Inferior parietal cortex (tissue), 1 donor: ENCODE data around the gene KCTD16.

Experiments used
- DNase-seq: peaks from one replicate; pipeline ENCODE4 v3.0.0-alpha.2; 2016; ENCODE audit errors: extremely low spot score

KCTD16 gene

GRCh38 chr5:144284931-144285502 is 114.3 kb downstream of the KCTD16 start:
- DNase-seq, result peak; percentile 49

- no peak for DNase-seq
Measured at GRCh38 chr5:144289277-144289676, 118.6 kb downstream of the KCTD16 start.

- DNase-seq, result no peak
Measured at GRCh38 chr5:144292029-144292428, 121.4 kb downstream of the KCTD16 start.

GRCh38 chr5:144295284-144295683 is 124.6 kb downstream of the KCTD16 start:
- no peak for DNase-seq

- DNase-seq, result no peak
Measured at GRCh38 chr5:144297081-144297480, 126.4 kb downstream of the KCTD16 start.

- DNase-seq, result no peak
Measured at GRCh38 chr5:144298658-144299057, 128.0 kb downstream of the KCTD16 start.

- no peak for DNase-seq
Measured at GRCh38 chr5:144304688-144305087, 134.0 kb downstream of the KCTD16 start.

- DNase-seq, result no peak
Measured at GRCh38 chr5:144307736-144308135, 137.1 kb downstream of the KCTD16 start.

GRCh38 chr5:144308174-144308573 is 137.5 kb downstream of the KCTD16 start:
- DNase-seq, result no peak

GRCh38 chr5:144308906-144309670 is 138.4 kb downstream of the KCTD16 start:
- DNase-seq, result no peak

- DNase-seq, result no peak
Measured at GRCh38 chr5:144310621-144311020, 139.9 kb downstream of the KCTD16 start.

GRCh38 chr5:144313147-144313726 is 142.6 kb downstream of the KCTD16 start:
- no peak for DNase-seq

- DNase-seq, result no peak
Measured at GRCh38 chr5:144315026-144315425, 144.4 kb downstream of the KCTD16 start.

- no peak for DNase-seq
Measured at GRCh38 chr5:144315994-144316634, 145.4 kb downstream of the KCTD16 start.

GRCh38 chr5:144318011-144318410 is 147.3 kb downstream of the KCTD16 start:
- DNase-seq, result no peak

GRCh38 chr5:144318460-144318859 is 147.8 kb downstream of the KCTD16 start:
- no peak for DNase-seq

GRCh38 chr5:144323181-144323580 is 152.5 kb downstream of the KCTD16 start:
- no peak for DNase-seq

GRCh38 chr5:144325532-144325931 is 154.9 kb downstream of the KCTD16 start:
- DNase-seq, result no peak

GRCh38 chr5:144328494-144328893 is 157.8 kb downstream of the KCTD16 start:
- DNase-seq, result no peak

- DNase-seq, result no peak
Measured at GRCh38 chr5:144328980-144329379, 158.3 kb downstream of the KCTD16 start.

GRCh38 chr5:144329681-144330080 is 159.0 kb downstream of the KCTD16 start:
- no peak for DNase-seq

- DNase-seq, result no peak
Measured at GRCh38 chr5:144331361-144331760, 160.7 kb downstream of the KCTD16 start.

GRCh38 chr5:144332265-144332664 is 161.6 kb downstream of the KCTD16 start:
- no peak for DNase-seq
